Measurements from ENCODE around the gene PEMT.

Gene PEMT

GRCh38 chr17:17621254-17621653 lies 29.7 kb upstream of the PEMT start:
- Histone ChIP-seq H3K4me1 (no peaks in the 10 kb centered on the region), H3K36me3 (replicated peaks) (no peaks in the 10 kb centered on the region), H3K4me3 (no peak overlapping the region), H3K9me3 (no peaks in the 10 kb centered on the region), H3K27me3 (ENCODE audit: low read depth) (no peaks in the 10 kb centered on the region)
- in situ Hi-C loops (cut with MboI; ENCODE audit: low sequenced_read_pairs) = no loop called here
- DNase-seq (ENCODE audit: low spot score in 2 of 2) = no peak

GRCh38 chr17:17613708-17614114 lies 22.2 kb upstream of the PEMT start:
- Histone ChIP-seq H3K27me3 (ENCODE audit: low read depth) (no peaks in the 10 kb centered on the region), H3K9me3 (peaks cover 11% of the 10 kb centered on the region), H3K4me3 (no peak overlapping the region), H3K36me3 (replicated peaks) (no peaks in the 10 kb centered on the region), H3K4me1 (peaks cover 29% of the 10 kb centered on the region)
- DNase-seq (ENCODE audit: low spot score in 2 of 2) = peak; percentile 88 to 91
- in situ Hi-C loops (cut with MboI; ENCODE audit: low sequenced_read_pairs) = no loop called here

GRCh38 chr17:17612085-17613022 lies 20.8 kb upstream of the PEMT start:
- peak in 1 of 2 experiments; percentile 40 for DNase-seq (ENCODE audit: low spot score in 2 of 2)
- H3K36me3 ChIP-seq (replicated peaks) = no peaks in the 10 kb centered on the region
- peaks cover 29% of the 10 kb centered on the region for H3K4me1 ChIP-seq
- H3K27me3 ChIP-seq (ENCODE audit: low read depth) = no peaks in the 10 kb centered on the region
- in situ Hi-C loops (cut with MboI; ENCODE audit: low sequenced_read_pairs) = no loop called here
- H3K4me3 ChIP-seq = no peak overlapping the region
- H3K9me3 ChIP-seq = peaks cover 11% of the 10 kb centered on the region

- DNase-seq (ENCODE audit: low spot score in 2 of 2) = peak in 1 of 2 experiments; percentile 57
- in situ Hi-C loops (cut with MboI; ENCODE audit: low sequenced_read_pairs) = no loop called here
- H3K9me3 ChIP-seq = peaks cover 9% of the 10 kb centered on the region
- H3K36me3 ChIP-seq (replicated peaks) = no peaks in the 10 kb centered on the region
- H3K4me1 ChIP-seq = peaks cover 35% of the 10 kb centered on the region
- no peak overlapping the region for H3K4me3 ChIP-seq
- no peaks in the 10 kb centered on the region for H3K27me3 ChIP-seq (ENCODE audit: low read depth)
Observed at GRCh38 chr17:17609121-17609520, 17.6 kb upstream of the PEMT start.

GRCh38 chr17:17606416-17607000 lies 15.0 kb upstream of the PEMT start:
- no peak overlapping the region for H3K4me3 ChIP-seq
- no peak for DNase-seq (ENCODE audit: low spot score in 2 of 2)
- peaks cover 23% of the 10 kb centered on the region for H3K4me1 ChIP-seq
- H3K36me3 ChIP-seq (replicated peaks) = no peaks in the 10 kb centered on the region
- H3K9me3 ChIP-seq = peaks cover 5% of the 10 kb centered on the region; the same call in 1 of the 2 replicates
- in situ Hi-C loops (cut with MboI; ENCODE audit: low sequenced_read_pairs) = no loop called here
- H3K27me3 ChIP-seq (ENCODE audit: low read depth) = no peaks in the 10 kb centered on the region

- H3K27me3 ChIP-seq (ENCODE audit: low read depth) = no peaks in the 10 kb centered on the region
- in situ Hi-C loops (cut with MboI; ENCODE audit: low sequenced_read_pairs) = no loop called here
- no peaks in the 10 kb centered on the region for H3K36me3 ChIP-seq (replicated peaks)
- H3K4me3 ChIP-seq = no peak overlapping the region
- H3K9me3 ChIP-seq = peaks cover 5% of the 10 kb centered on the region; the same call in 1 of the 2 replicates
- peaks cover 22% of the 10 kb centered on the region for H3K4me1 ChIP-seq
- DNase-seq (ENCODE audit: low spot score in 2 of 2) = no peak
Observed at GRCh38 chr17:17605729-17606088, 14.2 kb upstream of the PEMT start.

- Histone ChIP-seq H3K4me3 (no peak overlapping the region), H3K27me3 (ENCODE audit: low read depth) (no peaks in the 10 kb centered on the region), H3K4me1 (peaks cover 17% of the 10 kb centered on the region; the same call in 1 of the 2 replicates), H3K9me3 (peaks cover 5% of the 10 kb centered on the region; the same call in 1 of the 2 replicates), H3K36me3 (replicated peaks) (no peaks in the 10 kb centered on the region)
- in situ Hi-C loops (cut with MboI; ENCODE audit: low sequenced_read_pairs) = no loop called here
- no peak for DNase-seq (ENCODE audit: low spot score in 2 of 2)
Observed at GRCh38 chr17:17605083-17605728, 13.7 kb upstream of the PEMT start.

GRCh38 chr17:17603895-17604225 lies 12.4 kb upstream of the PEMT start:
- no peak overlapping the region for H3K4me3 ChIP-seq
- in situ Hi-C loops (cut with MboI; ENCODE audit: low sequenced_read_pairs) = no loop called here
- DNase-seq (ENCODE audit: low spot score in 2 of 2) = no peak

GRCh38 chr17:17603178-17603894 lies 11.8 kb upstream of the PEMT start:
- DNase-seq (ENCODE audit: low spot score in 2 of 2) = no peak
- in situ Hi-C loops (cut with MboI; ENCODE audit: low sequenced_read_pairs) = no loop called here

More at GRCh38 chr17:17603895-17604225, 12.4 kb upstream of the PEMT start:
- no peaks in the 10 kb centered on the region for H3K27me3 ChIP-seq (ENCODE audit: low read depth)
- H3K9me3 ChIP-seq = no peaks in the 10 kb centered on the region
- peaks cover 9% of the 10 kb centered on the region; the same call in 1 of the 2 replicates for H3K4me1 ChIP-seq
- no peaks in the 10 kb centered on the region for H3K36me3 ChIP-seq (replicated peaks)

GRCh38 chr17:17599965-17600364 lies 8.5 kb upstream of the PEMT start:
- Histone ChIP-seq H3K36me3 (replicated peaks) (no peaks in the 10 kb centered on the region), H3K9me3 (no peaks in the 10 kb centered on the region), H3K27me3 (ENCODE audit: low read depth) (no peaks in the 10 kb centered on the region), H3K4me1 (peaks cover 3% of the 10 kb centered on the region; the same call in 1 of the 2 replicates), H3K4me3 (no peak overlapping the region)
- in situ Hi-C loops (cut with MboI; ENCODE audit: low sequenced_read_pairs) = no loop called here
- DNase-seq (ENCODE audit: low spot score in 2 of 2) = no peak

More at GRCh38 chr17:17603178-17603894, 11.8 kb upstream of the PEMT start:
- H3K4me1 ChIP-seq = peaks cover 9% of the 10 kb centered on the region; the same call in 1 of the 2 replicates
- no peaks in the 10 kb centered on the region for H3K27me3 ChIP-seq (ENCODE audit: low read depth)
- H3K4me3 ChIP-seq = no peak overlapping the region
- no peaks in the 10 kb centered on the region for H3K9me3 ChIP-seq
- no peaks in the 10 kb centered on the region for H3K36me3 ChIP-seq (replicated peaks)

GRCh38 chr17:17598003-17598402 lies 6.5 kb upstream of the PEMT start:
- H3K36me3 ChIP-seq (replicated peaks) = no peaks in the 10 kb centered on the region
- in situ Hi-C loops (cut with MboI; ENCODE audit: low sequenced_read_pairs) = no loop called here
- H3K4me1 ChIP-seq = peaks cover 3% of the 10 kb centered on the region; the same call in 1 of the 2 replicates
- H3K4me3 ChIP-seq = no peak overlapping the region
- H3K27me3 ChIP-seq (ENCODE audit: low read depth) = no peaks in the 10 kb centered on the region
- no peak for DNase-seq (ENCODE audit: low spot score in 2 of 2)
- H3K9me3 ChIP-seq = no peaks in the 10 kb centered on the region

GRCh38 chr17:17595755-17596154 lies 4.2 kb upstream of the PEMT start:
- in situ Hi-C loops (cut with MboI; ENCODE audit: low sequenced_read_pairs) = no loop called here
- Histone ChIP-seq H3K4me1 (peaks cover under 1% of the 10 kb centered on the region), H3K9me3 (no peaks in the 10 kb centered on the region), H3K4me3 (no peak overlapping the region), H3K36me3 (replicated peaks) (no peaks in the 10 kb centered on the region), H3K27me3 (ENCODE audit: low read depth) (no peaks in the 10 kb centered on the region)
- DNase-seq (ENCODE audit: low spot score in 2 of 2) = no peak

GRCh38 chr17:17593222-17593620 lies 1.7 kb upstream of the PEMT start:
- Histone ChIP-seq H3K36me3 (replicated peaks) (no peaks in the 10 kb centered on the region), H3K4me3 (no peak overlapping the region; the same call in 1 of the 2 replicates)
- in situ Hi-C loops (cut with MboI; ENCODE audit: low sequenced_read_pairs) = no loop called here

More at GRCh38 chr17:17593222-17593620, 1.7 kb upstream of the PEMT start:
- Histone ChIP-seq H3K9me3 (no peaks in the 10 kb centered on the region), H3K4me1 (peaks cover 8% of the 10 kb centered on the region), H3K27me3 (ENCODE audit: low read depth) (no peaks in the 10 kb centered on the region)
- DNase-seq (ENCODE audit: low spot score in 2 of 2) = no peak

All from HAP-1 (cell line).